HEK293 (cell line): ENCODE results near the gene KLHDC7A.

Experiments
- CTCF ChIA-PET: fragments of 350-600 bp; formaldehyde crosslinking; extraction: SDS; loops from one replicate; lab custom pipeline; 2021; ENCODE audit warnings: antibody characterized with exemption; lab: Yijun Ruan, JAX
- POLR2A ChIA-PET: fragments of 300-600 bp; formaldehyde crosslinking; extraction: SDS; loops from one replicate; lab custom pipeline; 2020; ENCODE audit warnings: antibody characterized with exemption, inconsistent platforms; lab: Yijun Ruan, JAX
- H3K27ac ChIP-seq: fragments of 200-500 bp; sonication (Bioruptor generic); 2 replicates; pipeline ENCODE4 v1.5.1; 2014; ENCODE audit warnings: low read depth, low read length, control low read depth, inconsistent platforms; ENCODE audit errors: extremely low read depth
- H3K36me3 ChIP-seq, 2 experiments: fragments of 200-500 bp in 1 of 2; sonication (Bioruptor generic) in 1 of 2; 1 replicate in 1 of 2; 2 replicates in 1 of 2; pipeline ENCODE4 v1.5.1; 2014 to 2017; ENCODE audit warnings: inconsistent platforms in 2 of 2, low read length in 2 of 2; ENCODE audit not compliant: control insufficient read depth in 2 of 2, insufficient read depth in 1 of 2
- H3K4me1 ChIP-seq: fragments of 200-500 bp; sonication (Bioruptor generic); 2 replicates; pipeline ENCODE4 v1.5.1; 2014; ENCODE audit warnings: mild to moderate bottlenecking, low read length, inconsistent platforms; ENCODE audit not compliant: control insufficient read depth, insufficient read depth
- H3K4me3 ChIP-seq: 2 replicates; pipeline ENCODE4 v1.5.1; 2011; ENCODE audit warnings: low read depth, mild to moderate bottlenecking, control low read depth, low read length, moderate library complexity
- H3K9me3 ChIP-seq: fragments of 200-500 bp; sonication (Bioruptor generic); 2 replicates; pipeline ENCODE4 v1.5.1; 2014; ENCODE audit warnings: low read depth, low read length, inconsistent platforms; ENCODE audit not compliant: control insufficient read depth, insufficient read depth
- BCL11B ChIP-seq: fragments of 450-650 bp; formaldehyde crosslinking; IDR thresholded peaks from 2 replicates; pipeline ENCODE4 v1.5.1; 2016; ENCODE audit warnings: low read depth, missing biosample characterization, missing genetic modification characterization
- GLIS1 ChIP-seq: fragments of 450-650 bp; formaldehyde crosslinking; IDR thresholded peaks from 2 replicates; pipeline ENCODE4 v1.5.1; 2016; ENCODE audit warnings: missing biosample characterization, missing genetic modification characterization
- KLF10 ChIP-seq: fragments of 450-650 bp; IDR thresholded peaks from 2 replicates; pipeline ENCODE4 v1.5.1; 2018; ENCODE audit warnings: missing biosample characterization, mild to moderate bottlenecking, missing genetic modification characterization
- KLF7 ChIP-seq: fragments of 450-650 bp; formaldehyde crosslinking; IDR thresholded peaks from 2 replicates; pipeline ENCODE4 v1.5.1; 2016; ENCODE audit warnings: missing biosample characterization, missing genetic modification characterization, borderline replicate concordance
- SCRT1 ChIP-seq: fragments of 450-650 bp; formaldehyde crosslinking; IDR thresholded peaks from 2 replicates; pipeline ENCODE4 v1.5.1; 2016; ENCODE audit warnings: missing biosample characterization, missing genetic modification characterization, borderline replicate concordance
- SETDB1 ChIP-seq: IDR thresholded peaks from one replicate; pipeline ENCODE4 v1.6.1; 2017; ENCODE audit warnings: mild to moderate bottlenecking, low read length, moderate library complexity, mixed read lengths; ENCODE audit not compliant: insufficient read length
- TRIM28 ChIP-seq: IDR thresholded peaks from 2 replicates; pipeline ENCODE4 v1.6.1; 2011; ENCODE audit warnings: low read length, control low read depth, borderline replicate concordance
- ZBTB20 ChIP-seq: fragments of 450-650 bp; formaldehyde crosslinking; IDR thresholded peaks from 2 replicates; pipeline ENCODE4 v1.5.1; 2016; ENCODE audit warnings: missing biosample characterization, missing genetic modification characterization
- ZBTB8A ChIP-seq: fragments of 450-650 bp; formaldehyde crosslinking; IDR thresholded peaks from 2 replicates; pipeline ENCODE4 v1.5.1; 2016; ENCODE audit warnings: missing biosample characterization, missing genetic modification characterization
- ZIC2 ChIP-seq: fragments of 450-650 bp; formaldehyde crosslinking; IDR thresholded peaks from 2 replicates; pipeline ENCODE4 v1.5.1; 2016; ENCODE audit warnings: missing biosample characterization, missing genetic modification characterization
- ZNF121 ChIP-seq: fragments of 450-650 bp; formaldehyde crosslinking; IDR thresholded peaks from 2 replicates; pipeline ENCODE4 v1.5.1; 2016; ENCODE audit warnings: missing biosample characterization, missing genetic modification characterization
- ZNF155 ChIP-seq: fragments of 450-650 bp; formaldehyde crosslinking; IDR thresholded peaks from 2 replicates; pipeline ENCODE4 v1.5.1; 2016; ENCODE audit warnings: missing biosample characterization, missing genetic modification characterization
- ZNF174 ChIP-seq: fragments of 450-650 bp; formaldehyde crosslinking; IDR thresholded peaks from 2 replicates; pipeline ENCODE4 v1.5.0; 2017; ENCODE audit warnings: missing biosample characterization, mild to moderate bottlenecking, missing genetic modification characterization
- ZNF2 ChIP-seq: fragments of 450-650 bp; formaldehyde crosslinking; IDR thresholded peaks from 2 replicates; pipeline ENCODE4 v1.5.1; 2016; ENCODE audit warnings: missing biosample characterization, missing genetic modification characterization
- ZNF248 ChIP-seq: fragments of 450-650 bp; formaldehyde crosslinking; IDR thresholded peaks from 2 replicates; pipeline ENCODE4 v1.5.1; 2017; ENCODE audit warnings: missing biosample characterization, missing genetic modification characterization
- ZNF341 ChIP-seq: fragments of 450-650 bp; formaldehyde crosslinking; IDR thresholded peaks from 2 replicates; pipeline ENCODE4; 2016; ENCODE audit warnings: low read depth, missing biosample characterization, missing genetic modification characterization
- ZNF416 ChIP-seq: fragments of 450-650 bp; formaldehyde crosslinking; IDR thresholded peaks from 2 replicates; pipeline ENCODE4 v1.5.1; 2016; ENCODE audit warnings: missing biosample characterization, missing genetic modification characterization
- ZNF48 ChIP-seq: fragments of 450-650 bp; formaldehyde crosslinking; IDR thresholded peaks from 2 replicates; pipeline ENCODE4 v1.5.1; 2016; ENCODE audit warnings: missing biosample characterization, missing genetic modification characterization
- ZNF571 ChIP-seq: fragments of 450-650 bp; formaldehyde crosslinking; IDR thresholded peaks from 2 replicates; pipeline ENCODE4 v1.5.0; 2017; ENCODE audit warnings: missing biosample characterization, missing genetic modification characterization
- ZNF585B ChIP-seq: fragments of 450-650 bp; formaldehyde crosslinking; IDR thresholded peaks from 2 replicates; pipeline ENCODE4 v1.5.1; 2016; ENCODE audit warnings: missing biosample characterization, missing genetic modification characterization
- ZNF654 ChIP-seq: fragments of 450-650 bp; formaldehyde crosslinking; IDR thresholded peaks from 2 replicates; pipeline ENCODE4 v1.5.1; 2016; ENCODE audit warnings: low read depth, missing biosample characterization, missing genetic modification characterization
- ZNF658 ChIP-seq: fragments of 450-650 bp; formaldehyde crosslinking; IDR thresholded peaks from 2 replicates; pipeline ENCODE4; 2016; ENCODE audit warnings: missing biosample characterization, missing genetic modification characterization
- ZNF664 ChIP-seq: fragments of 450-650 bp; formaldehyde crosslinking; IDR thresholded peaks from 2 replicates; pipeline ENCODE4 v1.5.1; 2016; ENCODE audit warnings: missing biosample characterization, missing genetic modification characterization
- ZNF747 ChIP-seq: fragments of 450-650 bp; formaldehyde crosslinking; IDR thresholded peaks from 2 replicates; pipeline ENCODE4 v1.5.1; 2016; ENCODE audit warnings: missing biosample characterization, missing genetic modification characterization
- ZNF76 ChIP-seq: fragments of 450-650 bp; formaldehyde crosslinking; IDR thresholded peaks from 2 replicates; pipeline ENCODE4; 2016; ENCODE audit warnings: low read depth, missing biosample characterization, missing genetic modification characterization, borderline replicate concordance
- ZNF776 ChIP-seq: fragments of 450-650 bp; formaldehyde crosslinking; IDR thresholded peaks from 2 replicates; pipeline ENCODE4 v1.5.0; 2017; ENCODE audit warnings: missing biosample characterization, missing genetic modification characterization, borderline replicate concordance
- ZNF791 ChIP-seq: fragments of 450-650 bp; formaldehyde crosslinking; IDR thresholded peaks from 2 replicates; pipeline ENCODE4 v1.5.1; 2016; ENCODE audit warnings: missing biosample characterization, missing genetic modification characterization
- TF ChIP-seq, protein P1 (sequence below): fragments of 450-650 bp; IDR thresholded peaks from 2 replicates; pipeline ENCODE4 v1.5.1; 2018; ENCODE audit warnings: missing biosample characterization, missing genetic modification characterization
- TF ChIP-seq, protein P2 (sequence below): fragments of 450-650 bp; formaldehyde crosslinking; IDR thresholded peaks from 2 replicates; pipeline ENCODE4 v1.5.1; 2016; ENCODE audit warnings: missing biosample characterization, missing genetic modification characterization
- TF ChIP-seq, protein P3 (sequence below): fragments of 450-650 bp; formaldehyde crosslinking; IDR thresholded peaks from 2 replicates; pipeline ENCODE4 v1.5.1; 2017; ENCODE audit warnings: missing biosample characterization, missing genetic modification characterization

The KLHDC7A gene

DNA sequence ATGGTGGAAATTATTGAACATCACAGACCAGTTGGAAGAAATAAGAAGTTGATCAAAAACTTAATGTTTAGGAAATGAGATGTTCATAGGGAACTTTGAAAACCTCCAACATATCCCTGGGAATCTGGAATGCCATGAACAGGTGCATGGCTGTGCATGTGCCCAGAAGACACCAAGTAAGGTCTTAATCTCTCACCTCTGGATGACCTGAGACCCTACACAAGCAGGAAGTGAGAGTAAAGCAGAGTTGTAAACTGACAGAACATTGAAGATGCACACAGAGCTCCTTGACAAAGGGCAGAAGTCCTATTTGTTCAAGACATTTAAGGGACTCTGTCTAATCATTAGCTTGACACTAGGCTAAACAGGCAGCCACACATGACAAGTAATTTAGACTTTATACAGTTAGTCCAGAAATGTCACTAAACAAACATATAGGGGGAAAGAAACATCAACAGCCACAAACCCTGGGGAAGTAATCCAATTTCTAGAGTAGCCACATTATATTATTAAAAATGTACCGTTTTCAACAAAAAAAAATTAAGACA, 34.5 kb downstream of the KLHDC7A start:
- TF ChIP-seq KLF10 (tag by site-specific recombination), result no peak
- TF ChIP-seq, protein P1, sequence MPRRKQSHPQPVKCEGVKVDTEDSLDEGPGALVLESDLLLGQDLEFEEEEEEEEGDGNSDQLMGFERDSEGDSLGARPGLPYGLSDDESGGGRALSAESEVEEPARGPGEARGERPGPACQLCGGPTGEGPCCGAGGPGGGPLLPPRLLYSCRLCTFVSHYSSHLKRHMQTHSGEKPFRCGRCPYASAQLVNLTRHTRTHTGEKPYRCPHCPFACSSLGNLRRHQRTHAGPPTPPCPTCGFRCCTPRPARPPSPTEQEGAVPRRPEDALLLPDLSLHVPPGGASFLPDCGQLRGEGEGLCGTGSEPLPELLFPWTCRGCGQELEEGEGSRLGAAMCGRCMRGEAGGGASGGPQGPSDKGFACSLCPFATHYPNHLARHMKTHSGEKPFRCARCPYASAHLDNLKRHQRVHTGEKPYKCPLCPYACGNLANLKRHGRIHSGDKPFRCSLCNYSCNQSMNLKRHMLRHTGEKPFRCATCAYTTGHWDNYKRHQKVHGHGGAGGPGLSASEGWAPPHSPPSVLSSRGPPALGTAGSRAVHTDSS, result no peak
- no peak for TF ChIP-seq ZNF2 (tag by site-specific recombination)
- TF ChIP-seq ZNF416 (tag by site-specific recombination), result no peak
- TF ChIP-seq ZNF155 (tag by site-specific recombination), result no peak

DNA sequence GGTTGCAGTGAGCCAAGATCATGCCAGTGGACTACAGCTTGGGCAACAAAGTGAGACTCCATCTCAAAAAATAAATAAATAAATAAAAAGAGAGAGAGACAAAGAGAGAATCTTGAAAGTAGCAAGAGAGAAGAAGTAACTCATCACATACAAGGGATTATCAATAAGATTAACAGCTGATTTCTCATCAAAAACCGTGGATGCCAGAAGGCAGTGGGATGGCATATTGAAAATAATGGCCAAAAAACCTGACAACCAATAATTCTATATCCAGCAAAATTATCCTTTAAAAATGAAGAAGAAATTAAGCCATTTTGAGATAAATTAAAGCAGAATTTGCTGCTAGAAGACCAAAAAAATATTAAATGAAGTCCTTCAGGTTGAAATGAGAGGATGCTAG, 35.7 kb downstream of the KLHDC7A start:
- Histone ChIP-seq H3K27ac (no peak overlapping the region), H3K9me3 (no peaks in the 10 kb centered on the region), H3K4me3 (no peak overlapping the region), H3K4me1 (no peaks in the 10 kb centered on the region), H3K36me3 (no peaks in the 10 kb centered on the region)
- POLR2A ChIA-PET, result no interaction called here
- CTCF ChIA-PET, result interaction anchor here (0.7 kb wide), 1 partner anchor 1291 kb away, joined by 3 read pairs; no protein-coding TSS in a partner anchor
- TF ChIP-seq ZBTB20 (tag by site-specific recombination), result no peak
- TF ChIP-seq GLIS1 (tag by site-specific recombination), result no peak
- peak; percentile 97 for TF ChIP-seq SETDB1
- no peak for TF ChIP-seq ZNF747 (tag by site-specific recombination)
- TF ChIP-seq ZNF121 (tag by site-specific recombination), result no peak
- no peak for TF ChIP-seq ZBTB8A
- no peak for TF ChIP-seq ZIC2 (tag by site-specific recombination)
- peak; percentile 91 for TF ChIP-seq ZNF791 (tag by site-specific recombination)
- TF ChIP-seq ZNF654, result no peak
- TF ChIP-seq ZNF585B (tag by site-specific recombination), result no peak
- no peak for TF ChIP-seq ZNF776 (tag by site-specific recombination)
- peak; percentile 29; the same call in 1 of the 2 replicates for TF ChIP-seq TRIM28
- TF ChIP-seq, protein P2, sequence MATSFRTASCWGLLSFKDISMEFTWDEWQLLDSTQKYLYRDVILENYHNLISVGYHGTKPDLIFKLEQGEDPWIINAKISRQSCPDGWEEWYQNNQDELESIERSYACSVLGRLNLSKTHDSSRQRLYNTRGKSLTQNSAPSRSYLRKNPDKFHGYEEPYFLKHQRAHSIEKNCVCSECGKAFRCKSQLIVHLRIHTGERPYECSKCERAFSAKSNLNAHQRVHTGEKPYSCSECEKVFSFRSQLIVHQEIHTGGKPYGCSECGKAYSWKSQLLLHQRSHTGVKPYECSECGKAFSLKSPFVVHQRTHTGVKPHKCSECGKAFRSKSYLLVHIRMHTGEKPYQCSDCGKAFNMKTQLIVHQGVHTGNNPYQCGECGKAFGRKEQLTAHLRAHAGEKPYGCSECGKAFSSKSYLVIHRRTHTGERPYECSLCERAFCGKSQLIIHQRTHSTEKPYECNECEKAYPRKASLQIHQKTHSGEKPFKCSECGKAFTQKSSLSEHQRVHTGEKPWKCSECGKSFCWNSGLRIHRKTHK (tag by site-specific recombination), result no peak

More for the DNA sequence above, 34.5 kb downstream of the KLHDC7A start:
- no peak overlapping the region for H3K27ac ChIP-seq
- no peaks in the 10 kb centered on the region for H3K9me3 ChIP-seq
- no peaks in the 10 kb centered on the region for H3K36me3 ChIP-seq
- POLR2A ChIA-PET, result no interaction called here
- no peaks in the 10 kb centered on the region for H3K4me1 ChIP-seq
- H3K4me3 ChIP-seq, result no peak overlapping the region
- CTCF ChIA-PET, result interaction anchor here (0.7 to 1.3 kb wide), 2 partner anchors 41 to 216 kb away, joined by 3 read pairs; no protein-coding TSS in a partner anchor

DNA sequence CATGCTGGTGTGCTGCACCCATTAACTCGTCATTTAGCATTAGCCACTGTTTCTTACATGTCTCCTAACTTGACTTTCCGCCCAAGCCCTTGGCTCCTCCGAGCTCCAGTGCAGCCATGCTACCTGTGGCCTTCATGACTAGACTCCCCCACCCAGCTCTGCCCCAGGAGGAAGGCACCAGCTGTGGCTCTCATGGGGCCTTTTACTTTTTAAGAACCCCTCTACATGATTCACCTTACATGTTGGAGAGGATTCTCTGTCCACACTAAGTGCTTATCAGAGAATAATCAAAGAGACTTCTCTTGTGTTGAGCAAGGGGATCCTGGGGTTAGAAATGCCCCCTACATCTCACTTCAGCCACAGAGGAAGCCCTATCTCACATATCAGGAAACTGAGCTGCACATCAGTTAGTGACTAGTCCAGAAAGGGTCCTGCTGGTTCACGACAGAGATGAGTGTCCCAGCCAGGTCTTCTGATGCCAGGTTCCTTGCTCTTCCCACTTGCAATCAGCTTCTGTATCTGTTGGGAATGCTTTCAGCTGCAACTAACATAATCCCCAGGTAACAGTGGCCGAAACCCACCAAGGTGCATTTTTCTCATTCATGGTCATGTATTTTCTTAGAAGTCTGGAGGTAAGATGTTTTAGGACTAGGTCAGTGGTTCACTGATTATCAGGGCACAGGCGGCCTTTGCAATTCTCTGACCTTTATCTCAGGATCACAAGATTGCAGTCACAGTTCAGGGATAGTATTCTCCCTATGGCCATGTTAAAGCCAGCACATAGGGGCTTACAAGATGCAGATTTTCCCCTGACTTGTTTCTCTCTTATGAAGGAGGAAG, 45.9 kb downstream of the KLHDC7A start:
- Histone ChIP-seq H3K9me3 (no peaks in the 10 kb centered on the region), H3K27ac (no peak overlapping the region), H3K36me3 (no peaks in the 10 kb centered on the region), H3K4me1 (no peaks in the 10 kb centered on the region), H3K4me3 (no peak overlapping the region)
- ChIA-PET POLR2A (no interaction called here), CTCF (interaction anchor here (0.5 to 1.8 kb wide), 4 partner anchors 55 to 228 kb away, joined by 3 to 6 read pairs (median 4); no protein-coding TSS in a partner anchor)
- TF ChIP-seq ZNF341 (tag by site-specific recombination), result no peak
- TF ChIP-seq, protein P3, sequence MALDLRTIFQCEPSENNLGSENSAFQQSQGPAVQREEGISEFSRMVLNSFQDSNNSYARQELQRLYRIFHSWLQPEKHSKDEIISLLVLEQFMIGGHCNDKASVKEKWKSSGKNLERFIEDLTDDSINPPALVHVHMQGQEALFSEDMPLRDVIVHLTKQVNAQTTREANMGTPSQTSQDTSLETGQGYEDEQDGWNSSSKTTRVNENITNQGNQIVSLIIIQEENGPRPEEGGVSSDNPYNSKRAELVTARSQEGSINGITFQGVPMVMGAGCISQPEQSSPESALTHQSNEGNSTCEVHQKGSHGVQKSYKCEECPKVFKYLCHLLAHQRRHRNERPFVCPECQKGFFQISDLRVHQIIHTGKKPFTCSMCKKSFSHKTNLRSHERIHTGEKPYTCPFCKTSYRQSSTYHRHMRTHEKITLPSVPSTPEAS, result no peak
- no peak for TF ChIP-seq ZNF76
- TF ChIP-seq ZNF664 (tag by site-specific recombination), result no peak
- TF ChIP-seq ZNF571 (tag by site-specific recombination), result no peak
- no peak for TF ChIP-seq ZNF174 (tag by site-specific recombination)
- TF ChIP-seq SCRT1 (tag by site-specific recombination), result no peak
- TF ChIP-seq ZNF248 (tag by site-specific recombination), result no peak
- no peak for TF ChIP-seq ZNF658 (tag by site-specific recombination)
- no peak for TF ChIP-seq ZNF48 (tag by site-specific recombination)
- TF ChIP-seq BCL11B (tag by site-specific recombination), result no peak
- no peak for TF ChIP-seq KLF7 (tag by site-specific recombination)
